T1000 (cell line): ENCODE data around the gene RNF26.
A peak's percentile ranks its signal among the peaks of the same experiment; 100 is the strongest.

Source experiments
- DNase-seq: peaks from one replicate; lab custom pipeline; 2025; ENCODE audit warnings: mixed read lengths; lab: John Stamatoyannopoulos, UW

Gene RNF26

GRCh38 chr11:119334174-119334930 is at the start of gene RNF26:
Gene RNF26, plus strand, starts transcription at chr11:119334527. Its CDS starts 596 bp downstream, at chr11:119335123.
- DNase-seq = peak; percentile 92

- no peak for DNase-seq
These were observed 48.9 kb upstream of the RNF26 start for GRCh38 chr11:119285431-119285830.

- no peak for DNase-seq
These were observed 46.1 kb upstream of the RNF26 start for GRCh38 chr11:119288219-119288618.

GRCh38 chr11:119290894-119291497 is 43.3 kb upstream of the RNF26 start:
- no peak for DNase-seq

- no peak for DNase-seq
These were observed 40.9 kb upstream of the RNF26 start for GRCh38 chr11:119293461-119293860.

GRCh38 chr11:119295178-119295577 is 39.1 kb upstream of the RNF26 start:
- DNase-seq = no peak

- no peak for DNase-seq
These were observed 36.4 kb upstream of the RNF26 start for GRCh38 chr11:119297938-119298337.

- no peak for DNase-seq
These were observed 35.6 kb upstream of the RNF26 start for GRCh38 chr11:119298726-119299125.

- DNase-seq = no peak
These were observed 34.9 kb upstream of the RNF26 start for GRCh38 chr11:119299416-119299815.

GRCh38 chr11:119300198-119300964 is 33.9 kb upstream of the RNF26 start:
- no peak for DNase-seq

- no peak for DNase-seq
These were observed 31.1 kb upstream of the RNF26 start for GRCh38 chr11:119303227-119303718.

GRCh38 chr11:119305556-119306372 is 28.6 kb upstream of the RNF26 start:
- DNase-seq = no peak

- no peak for DNase-seq
These were observed 27.9 kb upstream of the RNF26 start for GRCh38 chr11:119306373-119306890.

GRCh38 chr11:119307219-119307618 is 27.1 kb upstream of the RNF26 start:
- no peak for DNase-seq

GRCh38 chr11:119307974-119308373 is 26.4 kb upstream of the RNF26 start:
- no peak for DNase-seq

GRCh38 chr11:119309411-119309810 is 24.9 kb upstream of the RNF26 start:
- no peak for DNase-seq

GRCh38 chr11:119309953-119310681 is 24.2 kb upstream of the RNF26 start:
- DNase-seq = no peak

- no peak for DNase-seq
These were observed 23.7 kb upstream of the RNF26 start for GRCh38 chr11:119310682-119311052.

GRCh38 chr11:119314726-119315125 is 19.6 kb upstream of the RNF26 start:
- no peak for DNase-seq

GRCh38 chr11:119315131-119316015 is 19.0 kb upstream of the RNF26 start:
- DNase-seq = peak; percentile 24
